Inflammatory macrophage treated with lipopolysaccharide for 4 hours (primary cell): Measurements from ENCODE around the gene RNH1.

Experiments
- DNase-seq: peaks from one replicate; pipeline ENCODE4 v3.0.0-alpha.2; 2020

RNH1 gene

GRCh38 chr11:506995-507726 is at the start of gene RNH1:
Gene RNH1, minus strand, starts transcription at chr11:507242. Its CDS starts 5,080 bp downstream, at chr11:502162.
- peak; percentile 98 for DNase-seq

GRCh38 chr11:555780-556661 is 49.0 kb upstream of the RNH1 start:
- DNase-seq, result no peak

- no peak for DNase-seq
Observed at GRCh38 chr11:555227-555779, 48.3 kb upstream of the RNH1 start.

- DNase-seq, result no peak
Observed at GRCh38 chr11:554428-555226, 47.6 kb upstream of the RNH1 start.

- DNase-seq, result no peak
Observed at GRCh38 chr11:553988-554340, 46.9 kb upstream of the RNH1 start.

GRCh38 chr11:553083-553987 is 46.3 kb upstream of the RNH1 start:
- no peak for DNase-seq

GRCh38 chr11:551596-551995 is 44.6 kb upstream of the RNH1 start:
- no peak for DNase-seq

- DNase-seq, result no peak
Observed at GRCh38 chr11:551131-551530, 44.1 kb upstream of the RNH1 start.

GRCh38 chr11:550746-551085 is 43.7 kb upstream of the RNH1 start:
- no peak for DNase-seq

- DNase-seq, result no peak
Observed at GRCh38 chr11:550021-550745, 43.1 kb upstream of the RNH1 start.

GRCh38 chr11:548700-549603 is 41.9 kb upstream of the RNH1 start:
- DNase-seq, result no peak

- no peak for DNase-seq
Observed at GRCh38 chr11:545171-545570, 38.1 kb upstream of the RNH1 start.

GRCh38 chr11:544817-545166 is 37.8 kb upstream of the RNH1 start:
- no peak for DNase-seq

- DNase-seq, result no peak
Observed at GRCh38 chr11:541433-541885, 34.4 kb upstream of the RNH1 start.

GRCh38 chr11:540583-541432 is 33.8 kb upstream of the RNH1 start:
- DNase-seq, result no peak

- DNase-seq, result no peak
Observed at GRCh38 chr11:539971-540481, 33.0 kb upstream of the RNH1 start.

GRCh38 chr11:538431-539051 is 31.5 kb upstream of the RNH1 start:
- DNase-seq, result no peak

GRCh38 chr11:537622-538430 is 30.8 kb upstream of the RNH1 start:
- no peak for DNase-seq
